ENCODE data around the gene ZNF12. TPM values are rescaled to one million over a fixed set of nuclear protein-coding genes. Genes with fewer than 3 reads are reported as not detected.

The ZNF12 gene
- total and polyA plus RNA-seq, 2 donors (not counting 1 experiment from before 2014, with no cell fraction given) = 15.9 to 17.8 TPM

DNA sequence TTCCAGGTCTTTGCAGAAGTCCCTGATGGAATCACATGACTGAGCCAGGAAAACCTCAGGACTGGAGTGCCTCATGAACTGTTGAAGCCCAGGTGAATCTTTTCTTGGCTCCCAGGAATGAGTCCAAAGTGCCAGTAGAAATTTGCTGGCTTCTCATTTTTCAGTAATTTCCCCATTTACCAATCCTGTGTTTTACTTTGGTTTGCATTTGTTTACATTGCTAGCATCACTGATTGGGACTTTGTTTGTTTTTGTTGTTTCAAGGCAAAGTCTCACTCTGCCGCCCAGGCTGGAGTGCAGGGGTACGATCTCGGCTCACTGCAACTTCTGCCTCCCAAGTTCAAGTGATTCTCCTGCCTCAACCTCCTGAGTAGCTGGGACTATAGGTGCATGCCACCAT is 1.6 kb upstream of the ZNF12 start:
- Histone ChIP-seq H3K4me2 (ENCODE audit: extremely low read depth, insufficient read depth, low read length) (no peak overlapping the region), H3K9ac (ENCODE audit: insufficient read depth, low read length) (no peak overlapping the region), H3K36me3 (ENCODE audit: control insufficient read depth, insufficient read depth, low read length) (peaks cover 2% of the 10 kb centered on the region), H3K79me2 (ENCODE audit: control insufficient read depth, insufficient read depth, low read length) (peaks cover 31% of the 10 kb centered on the region), H3K27ac (ENCODE audit: insufficient read depth, low read length) (no peak overlapping the region), H3K9me3 (ENCODE audit: control insufficient read depth, insufficient read depth, low read depth, low read length) (no peaks in the 10 kb centered on the region), H3K4me3 (replicated peaks in 1 of 4; ENCODE audit: control extremely low read depth in 1 of 4, insufficient read depth in 1 of 4, low read depth in 3 of 4, low read length in 4 of 4) (no peak overlapping the region), H3K4me1 (ENCODE audit: control insufficient read depth, extremely low read depth, insufficient read depth, low read length) (no peaks in the 10 kb centered on the region), H3K27me3 (ENCODE audit: control insufficient read depth, insufficient read depth, low read length) (no peaks in the 10 kb centered on the region), H4K20me1 (ENCODE audit: control insufficient read depth, extremely low read depth, insufficient read depth, low read length) (no peaks in the 10 kb centered on the region), H2AFZ (ENCODE audit: low read length) (no peak overlapping the region)
- TF ChIP-seq, protein P1, sequence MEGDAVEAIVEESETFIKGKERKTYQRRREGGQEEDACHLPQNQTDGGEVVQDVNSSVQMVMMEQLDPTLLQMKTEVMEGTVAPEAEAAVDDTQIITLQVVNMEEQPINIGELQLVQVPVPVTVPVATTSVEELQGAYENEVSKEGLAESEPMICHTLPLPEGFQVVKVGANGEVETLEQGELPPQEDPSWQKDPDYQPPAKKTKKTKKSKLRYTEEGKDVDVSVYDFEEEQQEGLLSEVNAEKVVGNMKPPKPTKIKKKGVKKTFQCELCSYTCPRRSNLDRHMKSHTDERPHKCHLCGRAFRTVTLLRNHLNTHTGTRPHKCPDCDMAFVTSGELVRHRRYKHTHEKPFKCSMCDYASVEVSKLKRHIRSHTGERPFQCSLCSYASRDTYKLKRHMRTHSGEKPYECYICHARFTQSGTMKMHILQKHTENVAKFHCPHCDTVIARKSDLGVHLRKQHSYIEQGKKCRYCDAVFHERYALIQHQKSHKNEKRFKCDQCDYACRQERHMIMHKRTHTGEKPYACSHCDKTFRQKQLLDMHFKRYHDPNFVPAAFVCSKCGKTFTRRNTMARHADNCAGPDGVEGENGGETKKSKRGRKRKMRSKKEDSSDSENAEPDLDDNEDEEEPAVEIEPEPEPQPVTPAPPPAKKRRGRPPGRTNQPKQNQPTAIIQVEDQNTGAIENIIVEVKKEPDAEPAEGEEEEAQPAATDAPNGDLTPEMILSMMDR (conservative IDR thresholded peaks at IDR 0.05 in 1 of 2, IDR thresholded peaks at IDR 0.05 in 1 of 2; ENCODE audit: low read depth in 1 of 2, low read length in 2 of 2) = no peak
- TF ChIP-seq EZH2 (IDR thresholded peaks at IDR 0.05; ENCODE audit: low read length, missing control alignments) = no peak
- DNase-seq (ENCODE audit: low read depth in 2 of 2) = no peak

DNA sequence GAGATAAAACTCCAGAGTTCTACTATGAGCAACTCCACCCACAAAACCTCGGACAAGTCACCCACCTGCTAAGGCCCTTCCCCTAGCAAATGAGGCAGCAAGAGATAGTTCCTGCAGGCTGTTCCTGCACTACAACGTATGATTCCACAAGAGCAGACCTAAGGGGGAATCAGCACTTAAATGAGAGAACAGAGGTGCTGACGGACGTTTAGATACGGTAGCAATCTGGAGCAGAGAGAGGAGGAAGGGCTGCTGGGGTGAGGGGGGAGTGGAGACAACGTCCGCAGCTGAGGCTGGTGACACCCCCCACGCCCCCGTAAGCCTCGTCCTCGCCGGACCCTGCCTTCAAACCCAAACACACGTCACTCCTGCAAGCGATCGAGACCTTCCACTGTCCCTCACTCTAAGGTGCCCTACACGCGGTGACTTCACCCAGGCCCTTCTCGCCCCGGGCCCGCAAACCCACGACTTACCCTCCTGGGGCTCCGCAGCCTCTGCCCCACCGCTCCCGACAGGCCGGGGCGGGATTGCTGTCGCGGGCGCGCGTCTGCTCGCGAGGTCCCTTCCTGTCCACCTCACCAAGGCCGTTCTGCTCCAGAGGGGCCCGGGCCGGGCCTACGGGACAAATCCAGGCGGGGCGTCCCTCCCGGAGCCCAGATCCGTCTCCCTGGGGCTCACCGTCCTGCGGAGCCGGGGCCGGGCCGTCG is 635 bp downstream of the ZNF12 start:
- H3K4me3 ChIP-seq (replicated peaks in 1 of 4; ENCODE audit: control extremely low read depth in 1 of 4, insufficient read depth in 1 of 4, low read depth in 3 of 4, low read length in 4 of 4) = peak overlapping the region; percentile 50 to 97 (median 88)
- no peaks in the 10 kb centered on the region for H3K4me1 ChIP-seq (ENCODE audit: control insufficient read depth, extremely low read depth, insufficient read depth, low read length)
- H3K4me2 ChIP-seq (ENCODE audit: extremely low read depth, insufficient read depth, low read length) = peak overlapping the region; percentile 81
- H3K27ac ChIP-seq (ENCODE audit: insufficient read depth, low read length) = peak overlapping the region; percentile 65
- H4K20me1 ChIP-seq (ENCODE audit: control insufficient read depth, extremely low read depth, insufficient read depth, low read length) = no peaks in the 10 kb centered on the region
- no peak overlapping the region for H2AFZ ChIP-seq (ENCODE audit: low read length)
- TF ChIP-seq EZH2 (IDR thresholded peaks at IDR 0.05; ENCODE audit: low read length, missing control alignments) = no peak
- TF ChIP-seq, protein P1 (conservative IDR thresholded peaks at IDR 0.05 in 1 of 2, IDR thresholded peaks at IDR 0.05 in 1 of 2; ENCODE audit: low read depth in 1 of 2, low read length in 2 of 2) = no peak
- H3K36me3 ChIP-seq (ENCODE audit: control insufficient read depth, insufficient read depth, low read length) = peaks cover 6% of the 10 kb centered on the region
- peak overlapping the region; percentile 97 for H3K9ac ChIP-seq (ENCODE audit: insufficient read depth, low read length)
- H3K27me3 ChIP-seq (ENCODE audit: control insufficient read depth, insufficient read depth, low read length) = no peaks in the 10 kb centered on the region
- peak; percentile 38 for DNase-seq (ENCODE audit: low read depth in 2 of 2)
- H3K9me3 ChIP-seq (ENCODE audit: control insufficient read depth, insufficient read depth, low read depth, low read length) = peaks cover 2% of the 10 kb centered on the region
- peaks cover 48% of the 10 kb centered on the region for H3K79me2 ChIP-seq (ENCODE audit: control insufficient read depth, insufficient read depth, low read length)

DNA sequence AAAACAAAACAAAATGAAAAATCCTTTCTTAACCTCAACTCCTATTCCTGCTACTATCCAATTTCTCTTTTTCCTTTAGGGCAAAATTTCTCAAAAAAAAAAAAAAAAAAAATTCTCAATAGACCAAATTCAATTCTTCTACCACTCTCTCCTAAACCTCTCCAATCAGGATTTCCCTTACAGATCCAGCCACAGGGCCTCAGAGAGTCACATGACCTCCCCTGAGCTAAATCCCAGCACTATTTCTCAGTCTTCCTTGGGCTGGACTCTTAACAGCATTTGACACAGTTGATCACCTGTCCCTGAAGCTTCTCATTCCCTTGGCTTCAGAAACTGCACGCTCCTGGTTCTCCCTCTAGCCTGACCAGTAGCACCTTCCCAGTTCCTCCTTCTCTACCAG is 4.9 kb downstream of the ZNF12 start:
- peaks cover 2% of the 10 kb centered on the region for H3K9me3 ChIP-seq (ENCODE audit: control insufficient read depth, insufficient read depth, low read depth, low read length)
- no peak for DNase-seq (ENCODE audit: low read depth in 2 of 2)
- H3K4me2 ChIP-seq (ENCODE audit: extremely low read depth, insufficient read depth, low read length) = no peak overlapping the region
- TF ChIP-seq, protein P1 (conservative IDR thresholded peaks at IDR 0.05 in 1 of 2, IDR thresholded peaks at IDR 0.05 in 1 of 2; ENCODE audit: low read depth in 1 of 2, low read length in 2 of 2) = no peak
- TF ChIP-seq EZH2 (IDR thresholded peaks at IDR 0.05; ENCODE audit: low read length, missing control alignments) = no peak
- H3K4me1 ChIP-seq (ENCODE audit: control insufficient read depth, extremely low read depth, insufficient read depth, low read length) = no peaks in the 10 kb centered on the region
- H3K27ac ChIP-seq (ENCODE audit: insufficient read depth, low read length) = no peak overlapping the region
- peaks cover 57% of the 10 kb centered on the region for H3K79me2 ChIP-seq (ENCODE audit: control insufficient read depth, insufficient read depth, low read length)
- no peaks in the 10 kb centered on the region for H4K20me1 ChIP-seq (ENCODE audit: control insufficient read depth, extremely low read depth, insufficient read depth, low read length)
- H2AFZ ChIP-seq (ENCODE audit: low read length) = no peak overlapping the region
- H3K36me3 ChIP-seq (ENCODE audit: control insufficient read depth, insufficient read depth, low read length) = peaks cover 8% of the 10 kb centered on the region
- H3K4me3 ChIP-seq (replicated peaks in 1 of 4; ENCODE audit: control extremely low read depth in 1 of 4, insufficient read depth in 1 of 4, low read depth in 3 of 4, low read length in 4 of 4) = no peak overlapping the region
- H3K27me3 ChIP-seq (ENCODE audit: control insufficient read depth, insufficient read depth, low read length) = no peaks in the 10 kb centered on the region
- H3K9ac ChIP-seq (ENCODE audit: insufficient read depth, low read length) = no peak overlapping the region

Measured in fibroblast of lung (primary cell).